SK-N-SH treated with all-trans-retinoic acid at 6 μM for 48 hours (cell line): ENCODE data around the gene TMEM18.

ENCODE experiments used
- ATAC-seq: fragments of 200-7000 bp; cut with Tn5 transposase; 3 replicates; pipeline ENCODE4 v1.9.1; 2020; ENCODE audit warnings: mild to moderate bottlenecking, moderate library complexity
- ARNTL ChIP-seq: fragments of 450-650 bp; formaldehyde crosslinking; IDR thresholded peaks from 2 replicates; pipeline ENCODE4 v1.5.0; 2020; ENCODE audit warnings: low read depth, mild to moderate bottlenecking, moderate library complexity, borderline replicate concordance
- BACH2 ChIP-seq: fragments of 250-450 bp; sonication (Bioruptor Pico); IDR thresholded peaks from 2 replicates; pipeline ENCODE4 v1.9.0; 2021; ENCODE audit warnings: mild to moderate bottlenecking, borderline replicate concordance
- CSDC2 ChIP-seq: fragments of 250-450 bp; sonication (Bioruptor Pico); IDR thresholded peaks from 2 replicates; pipeline ENCODE4 v1.5.0; 2020; ENCODE audit warnings: mild to moderate bottlenecking, moderate library complexity
- ESRRG ChIP-seq: fragments of 250-450 bp; sonication (Bioruptor Pico); IDR thresholded peaks from 2 replicates; pipeline ENCODE4 v1.6.1; 2021; ENCODE audit warnings: mild to moderate bottlenecking
- GLIS3 ChIP-seq: fragments of 250-450 bp; sonication (Bioruptor Pico); IDR thresholded peaks from 2 replicates; pipeline ENCODE4 v1.5.0; 2020; ENCODE audit warnings: mild to moderate bottlenecking, moderate library complexity
- PATZ1 ChIP-seq: fragments of 250-450 bp; sonication (Bioruptor Pico); IDR thresholded peaks from 2 replicates; pipeline ENCODE4 v1.8.0; 2020; ENCODE audit warnings: mild to moderate bottlenecking, moderate library complexity, borderline replicate concordance
- PPARA ChIP-seq: fragments of 250-450 bp; sonication (Bioruptor Pico); IDR thresholded peaks from 2 replicates; pipeline ENCODE4 v1.5.0; 2020; ENCODE audit warnings: mild to moderate bottlenecking, borderline replicate concordance
- RARB ChIP-seq: fragments of 250-450 bp; sonication (Bioruptor Pico); IDR thresholded peaks from 2 replicates; pipeline ENCODE4 v1.8.0; 2021; ENCODE audit warnings: mild to moderate bottlenecking, moderate library complexity
- SNAI2 ChIP-seq: fragments of 250-450 bp; sonication (Bioruptor Pico); IDR thresholded peaks from 2 replicates; pipeline ENCODE4 v1.5.0; 2020; ENCODE audit warnings: mild to moderate bottlenecking, moderate library complexity
- TCF4 ChIP-seq: fragments of 250-450 bp; sonication (Bioruptor Pico); IDR thresholded peaks from 2 replicates; pipeline ENCODE4 v1.8.0; 2021; ENCODE audit warnings: mild to moderate bottlenecking, moderate library complexity, borderline replicate concordance
- TOX ChIP-seq: fragments of 250-450 bp; sonication (Bioruptor Pico); IDR thresholded peaks from 2 replicates; pipeline ENCODE4 v1.8.0; 2021; ENCODE audit warnings: mild to moderate bottlenecking, moderate library complexity, borderline replicate concordance
- TSHZ2 ChIP-seq: fragments of 250-450 bp; sonication (Bioruptor Pico); IDR thresholded peaks from 2 replicates; pipeline ENCODE4 v1.5.0; 2020; ENCODE audit warnings: mild to moderate bottlenecking, moderate library complexity
- ZC3H10 ChIP-seq: fragments of 250-450 bp; sonication (Bioruptor Pico); IDR thresholded peaks from 2 replicates; pipeline ENCODE4 v1.5.1; 2021; ENCODE audit warnings: mild to moderate bottlenecking, moderate library complexity
- ZFP3 ChIP-seq: fragments of 250-450 bp; sonication (Bioruptor Pico); IDR thresholded peaks from 2 replicates; pipeline ENCODE4 v1.5.0; 2020; ENCODE audit warnings: mild to moderate bottlenecking, moderate library complexity
- ZFP30 ChIP-seq: fragments of 450-650 bp; formaldehyde crosslinking; IDR thresholded peaks from 2 replicates; pipeline ENCODE4 v1.5.0; 2022; ENCODE audit warnings: mild to moderate bottlenecking, moderate library complexity
- ZNF565 ChIP-seq: fragments of 450-650 bp; formaldehyde crosslinking; conservative IDR thresholded peaks from 2 replicates; pipeline ENCODE4 v1.5.0; 2020; ENCODE audit warnings: low read depth, mild to moderate bottlenecking, moderate library complexity
- ZNF70 ChIP-seq: fragments of 450-650 bp; formaldehyde crosslinking; IDR thresholded peaks from 2 replicates; pipeline ENCODE4 v1.5.0; 2020; ENCODE audit warnings: mild to moderate bottlenecking, moderate library complexity
- ZNF8 ChIP-seq: fragments of 450-650 bp; formaldehyde crosslinking; IDR thresholded peaks from 2 replicates; pipeline ENCODE4 v1.5.0; 2020; ENCODE audit warnings: mild to moderate bottlenecking, moderate library complexity
- TF ChIP-seq, protein P1 (sequence below): fragments of 250-450 bp; sonication (Bioruptor Pico); IDR thresholded peaks from 2 replicates; pipeline ENCODE4 v1.5.1; 2021; ENCODE audit warnings: mild to moderate bottlenecking, moderate library complexity
- TF ChIP-seq, protein P2 (sequence below): fragments of 250-450 bp; sonication (Bioruptor Pico); IDR thresholded peaks from 2 replicates; pipeline ENCODE4 v1.5.1; 2020; ENCODE audit warnings: low read depth, mild to moderate bottlenecking, moderate library complexity
- TF ChIP-seq, protein P3 (sequence below): fragments of 250-450 bp; sonication (Bioruptor Pico); IDR thresholded peaks from 2 replicates; pipeline ENCODE4 v1.8.0; 2021; ENCODE audit warnings: low read depth, mild to moderate bottlenecking, moderate library complexity, borderline replicate concordance

The TMEM18 gene

DNA sequence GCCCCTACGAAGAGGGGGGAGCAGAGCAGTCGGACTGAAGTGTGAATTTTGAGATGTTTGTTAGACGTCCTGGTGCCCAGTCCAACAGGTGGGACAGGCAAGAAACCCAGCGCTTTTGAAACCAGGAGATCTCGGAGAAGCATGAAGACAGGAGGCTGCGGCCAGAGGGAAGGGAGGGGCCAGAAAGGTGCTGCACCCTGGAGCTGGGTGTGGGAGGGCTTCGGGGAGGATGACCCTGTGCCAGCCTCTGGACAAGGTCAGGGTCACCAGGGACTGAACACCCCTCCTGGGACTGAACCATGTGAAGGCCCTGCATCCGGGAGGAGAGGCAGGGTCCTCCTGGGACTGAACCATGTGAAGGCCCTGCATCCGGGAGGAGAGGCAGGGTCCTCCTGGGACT, 6.1 kb downstream of the TMEM18 start:
- TF ChIP-seq, protein P1, sequence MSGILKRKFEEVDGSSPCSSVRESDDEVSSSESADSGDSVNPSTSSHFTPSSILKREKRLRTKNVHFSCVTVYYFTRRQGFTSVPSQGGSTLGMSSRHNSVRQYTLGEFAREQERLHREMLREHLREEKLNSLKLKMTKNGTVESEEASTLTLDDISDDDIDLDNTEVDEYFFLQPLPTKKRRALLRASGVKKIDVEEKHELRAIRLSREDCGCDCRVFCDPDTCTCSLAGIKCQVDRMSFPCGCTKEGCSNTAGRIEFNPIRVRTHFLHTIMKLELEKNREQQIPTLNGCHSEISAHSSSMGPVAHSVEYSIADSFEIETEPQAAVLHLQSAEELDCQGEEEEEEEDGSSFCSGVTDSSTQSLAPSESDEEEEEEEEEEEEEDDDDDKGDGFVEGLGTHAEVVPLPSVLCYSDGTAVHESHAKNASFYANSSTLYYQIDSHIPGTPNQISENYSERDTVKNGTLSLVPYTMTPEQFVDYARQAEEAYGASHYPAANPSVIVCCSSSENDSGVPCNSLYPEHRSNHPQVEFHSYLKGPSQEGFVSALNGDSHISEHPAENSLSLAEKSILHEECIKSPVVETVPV = no peak
- TF ChIP-seq, protein P2, sequence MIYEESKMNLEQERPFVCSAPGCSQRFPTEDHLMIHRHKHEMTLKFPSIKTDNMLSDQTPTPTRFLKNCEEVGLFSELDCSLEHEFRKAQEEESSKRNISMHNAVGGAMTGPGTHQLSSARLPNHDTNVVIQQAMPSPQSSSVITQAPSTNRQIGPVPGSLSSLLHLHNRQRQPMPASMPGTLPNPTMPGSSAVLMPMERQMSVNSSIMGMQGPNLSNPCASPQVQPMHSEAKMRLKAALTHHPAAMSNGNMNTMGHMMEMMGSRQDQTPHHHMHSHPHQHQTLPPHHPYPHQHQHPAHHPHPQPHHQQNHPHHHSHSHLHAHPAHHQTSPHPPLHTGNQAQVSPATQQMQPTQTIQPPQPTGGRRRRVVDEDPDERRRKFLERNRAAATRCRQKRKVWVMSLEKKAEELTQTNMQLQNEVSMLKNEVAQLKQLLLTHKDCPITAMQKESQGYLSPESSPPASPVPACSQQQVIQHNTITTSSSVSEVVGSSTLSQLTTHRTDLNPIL (CRISPR knock-in tag) = no peak
- TF ChIP-seq ZNF8 (CRISPR knock-in tag) (no peak), ARNTL (CRISPR knock-in tag) (no peak), ZFP3 (CRISPR knock-in tag) (no peak), GLIS3 (CRISPR knock-in tag) (no peak), ESRRG (CRISPR knock-in tag) (no peak), TSHZ2 (CRISPR knock-in tag) (no peak), ZNF565 (no peak), SNAI2 (CRISPR knock-in tag) (no peak), PATZ1 (no peak), TOX (CRISPR knock-in tag) (no peak), ZNF70 (CRISPR knock-in tag) (no peak), ZFP30 (CRISPR knock-in tag) (no peak)
- ATAC-seq = no peak

DNA sequence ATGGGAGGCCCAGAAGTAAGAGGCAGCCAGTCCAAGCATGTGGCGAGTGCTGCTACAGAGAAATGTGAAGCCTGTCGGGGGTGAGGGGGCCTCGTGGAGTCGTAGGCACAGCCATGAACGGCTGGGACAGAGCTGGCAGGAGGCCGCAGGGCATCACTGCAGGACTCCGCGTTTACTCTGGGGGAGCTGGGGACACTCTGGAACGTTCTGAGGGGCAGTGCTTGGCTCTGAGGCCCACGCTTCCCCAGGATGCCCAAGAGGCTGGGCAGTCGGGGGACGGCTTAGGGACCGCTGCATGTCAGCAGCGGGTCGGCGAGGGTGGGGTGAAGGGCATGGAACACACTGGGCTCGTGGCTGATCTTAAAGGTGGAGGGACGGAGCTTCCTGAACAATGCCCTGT, 6.6 kb downstream of the TMEM18 start:
- no peak for ATAC-seq
- TF ChIP-seq, protein P3, sequence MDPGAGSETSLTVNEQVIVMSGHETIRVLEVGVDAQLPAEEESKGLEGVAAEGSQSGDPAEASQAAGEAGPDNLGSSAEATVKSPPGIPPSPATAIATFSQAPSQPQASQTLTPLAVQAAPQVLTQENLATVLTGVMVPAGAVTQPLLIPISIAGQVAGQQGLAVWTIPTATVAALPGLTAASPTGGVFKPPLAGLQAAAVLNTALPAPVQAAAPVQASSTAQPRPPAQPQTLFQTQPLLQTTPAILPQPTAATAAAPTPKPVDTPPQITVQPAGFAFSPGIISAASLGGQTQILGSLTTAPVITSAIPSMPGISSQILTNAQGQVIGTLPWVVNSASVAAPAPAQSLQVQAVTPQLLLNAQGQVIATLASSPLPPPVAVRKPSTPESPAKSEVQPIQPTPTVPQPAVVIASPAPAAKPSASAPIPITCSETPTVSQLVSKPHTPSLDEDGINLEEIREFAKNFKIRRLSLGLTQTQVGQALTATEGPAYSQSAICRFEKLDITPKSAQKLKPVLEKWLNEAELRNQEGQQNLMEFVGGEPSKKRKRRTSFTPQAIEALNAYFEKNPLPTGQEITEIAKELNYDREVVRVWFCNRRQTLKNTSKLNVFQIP (CRISPR knock-in tag) = no peak
- TF ChIP-seq TOX (CRISPR knock-in tag) (no peak), ESRRG (CRISPR knock-in tag) (no peak), SNAI2 (CRISPR knock-in tag) (no peak), ARNTL (CRISPR knock-in tag) (no peak), TSHZ2 (CRISPR knock-in tag) (no peak), ZFP3 (CRISPR knock-in tag) (no peak), CSDC2 (CRISPR knock-in tag) (no peak), PATZ1 (no peak), PPARA (no peak), RARB (CRISPR knock-in tag) (no peak), ZNF70 (CRISPR knock-in tag) (no peak), ZFP30 (CRISPR knock-in tag) (no peak), GLIS3 (CRISPR knock-in tag) (no peak), TCF4 (CRISPR knock-in tag) (no peak), ZNF565 (no peak), ZC3H10 (CRISPR knock-in tag) (no peak), BACH2 (CRISPR knock-in tag) (no peak)
- TF ChIP-seq, protein P2 (CRISPR knock-in tag) = no peak
